ENCODE measurements around the gene ZNF410.

ZNF410 gene

GRCh38 chr14:73943083-73943482 is 56.4 kb downstream of the ZNF410 start:
- TF ChIP-seq ZNF384 (IDR thresholded peaks at IDR 0.05) (no peak), CTBP1 (IDR thresholded peaks at IDR 0.05; ENCODE audit: borderline replicate concordance) (no peak), FOXK2 (IDR thresholded peaks at IDR 0.05) (no peak), NFRKB (IDR thresholded peaks at IDR 0.05) (no peak), L3MBTL2 (conservative IDR thresholded peaks at IDR 0.05) (no peak), PKNOX1 (IDR thresholded peaks at IDR 0.05) (no peak), FOXM1 (IDR thresholded peaks at IDR 0.05; ENCODE audit: borderline replicate concordance) (no peak), FOXA1 (IDR thresholded peaks at IDR 0.05) (no peak), SUZ12 (IDR thresholded peaks at IDR 0.05) (no peak), TARDBP (IDR thresholded peaks at IDR 0.05) (no peak), LEF1 (IDR thresholded peaks at IDR 0.05; ENCODE audit: borderline replicate concordance) (no peak), ARNT (IDR thresholded peaks at IDR 0.05) (no peak), SP1 (IDR thresholded peaks at IDR 0.05) (no peak), ELF4 (IDR thresholded peaks at IDR 0.05) (no peak), HDGF (IDR thresholded peaks at IDR 0.05; ENCODE audit: borderline replicate concordance) (no peak), BHLHE40 (IDR thresholded peaks at IDR 0.05; ENCODE audit: borderline replicate concordance) (no peak)
- DNase-seq (ENCODE audit: extremely low spot score): no peak
- ChIA-PET CTCF (interaction anchor here (0.5 to 1.1 kb wide), 2 partner anchors 7 to 918 kb away, joined by 3 to 4 read pairs; no protein-coding TSS in a partner anchor), POLR2A (no interaction called here)

- CTCF ChIA-PET: interaction anchor here (1.1 kb wide), 1 partner anchor 9 kb away, joined by 4 read pairs; no protein-coding TSS in a partner anchor
- POLR2A ChIA-PET: interaction anchor here (1.9 kb wide), 1 partner anchor 58 kb away, joined by 7 read pairs; the partner anchor contains the start of gene ZNF410
These were observed 57.9 kb downstream of the ZNF410 start for GRCh38 chr14:73944432-73945158.

GRCh38 chr14:73945159-73945670 is 58.6 kb downstream of the ZNF410 start:
- ChIA-PET POLR2A (interaction anchor here (1.9 kb wide), 1 partner anchor 58 kb away, joined by 7 read pairs; the partner anchor contains the start of gene ZNF410), CTCF (no interaction called here)
- TF ChIP-seq NFRKB (IDR thresholded peaks at IDR 0.05) (no peak), TARDBP (IDR thresholded peaks at IDR 0.05) (no peak), CTBP1 (IDR thresholded peaks at IDR 0.05; ENCODE audit: borderline replicate concordance) (no peak), ZNF384 (IDR thresholded peaks at IDR 0.05) (no peak), SP1 (IDR thresholded peaks at IDR 0.05) (no peak)
- DNase-seq (ENCODE audit: extremely low spot score): no peak

More at GRCh38 chr14:73944432-73945158, 57.9 kb downstream of the ZNF410 start:
- no peak for DNase-seq (ENCODE audit: extremely low spot score)
- TF ChIP-seq FOXA1 (IDR thresholded peaks at IDR 0.05) (no peak), LEF1 (IDR thresholded peaks at IDR 0.05; ENCODE audit: borderline replicate concordance) (no peak), SP1 (IDR thresholded peaks at IDR 0.05) (no peak), PKNOX1 (IDR thresholded peaks at IDR 0.05) (no peak), ZNF384 (IDR thresholded peaks at IDR 0.05) (no peak), ELF4 (IDR thresholded peaks at IDR 0.05) (no peak), L3MBTL2 (conservative IDR thresholded peaks at IDR 0.05) (no peak), ARNT (IDR thresholded peaks at IDR 0.05) (no peak), FOXM1 (IDR thresholded peaks at IDR 0.05; ENCODE audit: borderline replicate concordance) (no peak)

GRCh38 chr14:73949752-73950734 is 63.4 kb downstream of the ZNF410 start, which contains the start of the genes COQ6 and FAM161B:
TSS of gene COQ6 (plus strand) at chr14:73950302. CDS start at chr14:73950333, 31 bp downstream.
TSS of gene FAM161B (minus strand) at chr14:73950094. CDS start at chr14:73950026, 68 bp downstream.
- CTCF ChIA-PET: interaction anchor here (0.5 to 1.3 kb wide), 4 partner anchors 11 to 344 kb away, joined by 3 to 5 read pairs (median 4); no protein-coding TSS in a partner anchor
- peak; percentile 82 for TF ChIP-seq PKNOX1 (IDR thresholded peaks at IDR 0.05)
- TF ChIP-seq ARNT (IDR thresholded peaks at IDR 0.05): no peak
- 0 out of 2 replicates have a peak, but pooled peaks have one; percentile 27 for TF ChIP-seq HDGF (IDR thresholded peaks at IDR 0.05; ENCODE audit: borderline replicate concordance)
- peak; percentile 75 for TF ChIP-seq ELF4 (IDR thresholded peaks at IDR 0.05)
- TF ChIP-seq L3MBTL2 (conservative IDR thresholded peaks at IDR 0.05): peak; percentile 70; the same call in 1 of the 2 replicates
- TF ChIP-seq FOXK2 (IDR thresholded peaks at IDR 0.05): no peak
- POLR2A ChIA-PET: interaction anchor here (0.6 to 1.3 kb wide), 14 partner anchors 8 to 218 kb away, joined by 3 to 11 read pairs (median 3); partner anchors contain the start of genes BBOF1, ENTPD5 and ZNF410
- peak; percentile 89 for DNase-seq (ENCODE audit: extremely low spot score)

- CTCF ChIA-PET: no interaction called here
- POLR2A ChIA-PET: interaction anchor here (1.8 kb wide), 1 partner anchor 102 kb away, joined by 5 read pairs; the partner anchor contains the start of gene PTGR2
- TF ChIP-seq HDGF (IDR thresholded peaks at IDR 0.05; ENCODE audit: borderline replicate concordance) (no peak), FOXM1 (IDR thresholded peaks at IDR 0.05; ENCODE audit: borderline replicate concordance) (no peak), TARDBP (IDR thresholded peaks at IDR 0.05) (no peak), NFRKB (IDR thresholded peaks at IDR 0.05) (no peak), PKNOX1 (IDR thresholded peaks at IDR 0.05) (no peak), SUZ12 (IDR thresholded peaks at IDR 0.05) (no peak), FOXA1 (IDR thresholded peaks at IDR 0.05) (no peak), BHLHE40 (IDR thresholded peaks at IDR 0.05; ENCODE audit: borderline replicate concordance) (no peak), L3MBTL2 (conservative IDR thresholded peaks at IDR 0.05) (no peak), FOXK2 (IDR thresholded peaks at IDR 0.05) (no peak), CTBP1 (IDR thresholded peaks at IDR 0.05; ENCODE audit: borderline replicate concordance) (no peak)
- DNase-seq (ENCODE audit: extremely low spot score): no peak
These were observed 67.1 kb downstream of the ZNF410 start for GRCh38 chr14:73953731-73954130.
